Body of pancreas (tissue), 4 donors: ENCODE data around the gene PPEF1.

Source experiments
- POLR2A ChIP-seq, 3 donors: fragments of 450-650 bp; IDR thresholded peaks; one replicate each; pipeline ENCODE4 v1.6.1; 2016; ENCODE audit warnings: antibody characterized with exemption in 3 of 3, mild to moderate bottlenecking in 2 of 3
- TF ChIP-seq, protein P1 (sequence below), 7 experiments: fragments of 450-650 bp in 4 of 7; fragments of 200-600 bp in 3 of 7; sonication (generic) in 3 of 7; IDR thresholded peaks; one replicate each; pipeline ENCODE4 v1.5.1; 2016 to 2019; ENCODE audit warnings: antibody characterized with exemption in 7 of 7

DNA sequence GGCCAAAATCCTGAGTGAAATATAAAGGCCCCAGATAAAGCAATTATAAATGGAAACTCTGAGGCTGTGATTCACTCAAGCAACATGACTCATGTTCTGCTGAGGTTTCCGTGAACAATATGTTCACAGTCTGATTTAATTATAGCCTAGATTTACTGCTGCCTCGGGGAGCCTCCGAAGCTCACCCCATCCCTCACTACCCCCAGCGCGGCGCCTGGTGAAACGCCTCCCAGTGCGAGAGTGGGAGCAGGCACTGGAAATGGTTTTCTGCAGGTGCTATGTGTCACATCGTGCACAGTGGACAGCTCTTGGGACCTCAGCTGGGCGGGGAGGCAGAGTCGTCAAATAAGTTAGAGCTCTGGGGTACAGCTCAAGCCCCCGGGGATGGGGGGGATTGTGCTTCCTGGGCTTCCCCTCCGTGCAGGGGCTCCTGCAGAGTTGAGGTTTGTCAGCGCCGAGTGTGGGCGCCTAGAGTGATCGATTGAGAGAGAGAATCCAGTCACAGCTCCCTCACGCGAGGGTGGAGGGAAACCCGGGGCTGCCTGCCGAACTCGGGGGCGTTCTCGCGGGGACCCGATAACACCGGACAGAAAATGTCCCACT is 165.8 kb downstream of the PPEF1 start:
- TF ChIP-seq, protein P1, sequence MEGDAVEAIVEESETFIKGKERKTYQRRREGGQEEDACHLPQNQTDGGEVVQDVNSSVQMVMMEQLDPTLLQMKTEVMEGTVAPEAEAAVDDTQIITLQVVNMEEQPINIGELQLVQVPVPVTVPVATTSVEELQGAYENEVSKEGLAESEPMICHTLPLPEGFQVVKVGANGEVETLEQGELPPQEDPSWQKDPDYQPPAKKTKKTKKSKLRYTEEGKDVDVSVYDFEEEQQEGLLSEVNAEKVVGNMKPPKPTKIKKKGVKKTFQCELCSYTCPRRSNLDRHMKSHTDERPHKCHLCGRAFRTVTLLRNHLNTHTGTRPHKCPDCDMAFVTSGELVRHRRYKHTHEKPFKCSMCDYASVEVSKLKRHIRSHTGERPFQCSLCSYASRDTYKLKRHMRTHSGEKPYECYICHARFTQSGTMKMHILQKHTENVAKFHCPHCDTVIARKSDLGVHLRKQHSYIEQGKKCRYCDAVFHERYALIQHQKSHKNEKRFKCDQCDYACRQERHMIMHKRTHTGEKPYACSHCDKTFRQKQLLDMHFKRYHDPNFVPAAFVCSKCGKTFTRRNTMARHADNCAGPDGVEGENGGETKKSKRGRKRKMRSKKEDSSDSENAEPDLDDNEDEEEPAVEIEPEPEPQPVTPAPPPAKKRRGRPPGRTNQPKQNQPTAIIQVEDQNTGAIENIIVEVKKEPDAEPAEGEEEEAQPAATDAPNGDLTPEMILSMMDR (IDR thresholded peaks at IDR 0.05): no peak
- no peak for TF ChIP-seq POLR2A (IDR thresholded peaks at IDR 0.05)
